GM21390 (cell line): Measurements from ENCODE around the gene ACOT8.

ENCODE experiments used
- ATAC-seq: cut with Tn5 transposase; IDR thresholded peaks from one replicate; pipeline ENCODE4 v1.9.1; 2021; ENCODE audit not compliant: unreplicated experiment

The ACOT8 gene

DNA sequence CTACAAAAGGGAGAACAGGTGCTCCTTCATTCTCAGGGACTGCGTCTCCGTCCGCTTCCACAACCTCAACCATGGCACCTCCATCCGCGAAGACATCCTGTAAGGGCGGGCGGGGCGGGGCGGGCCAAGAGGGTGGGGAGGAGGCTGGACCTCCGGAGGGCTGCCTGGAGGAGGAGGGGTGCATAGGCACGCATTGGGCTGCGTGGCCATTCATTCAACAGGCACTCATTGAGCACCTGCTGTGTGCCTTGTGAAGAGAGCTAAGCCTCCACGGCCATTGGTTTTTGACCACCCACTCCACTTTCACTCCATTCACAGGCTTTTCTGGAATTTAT is 657 bp upstream of the ACOT8 start:
- ATAC-seq = peak; percentile 4

DNA sequence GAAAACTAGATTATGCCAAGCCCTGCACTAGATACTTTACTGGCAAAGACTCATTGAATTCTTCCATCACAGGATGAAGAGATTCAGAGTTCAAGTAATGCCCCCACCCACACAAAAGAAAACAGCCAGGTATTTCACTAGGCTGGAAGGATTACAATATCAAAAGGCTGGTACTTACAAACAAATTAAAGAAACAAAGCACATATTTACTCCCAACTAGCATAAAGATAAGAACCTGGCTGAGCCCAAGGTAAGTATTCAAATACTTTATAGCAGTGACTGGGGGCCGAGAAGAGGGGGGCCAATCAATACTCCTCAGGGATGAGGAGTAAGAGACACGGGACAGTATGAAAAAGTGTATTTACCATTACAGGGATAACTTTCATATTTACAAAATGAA is 3.7 kb downstream of the ACOT8 start:
- ATAC-seq = no peak

DNA sequence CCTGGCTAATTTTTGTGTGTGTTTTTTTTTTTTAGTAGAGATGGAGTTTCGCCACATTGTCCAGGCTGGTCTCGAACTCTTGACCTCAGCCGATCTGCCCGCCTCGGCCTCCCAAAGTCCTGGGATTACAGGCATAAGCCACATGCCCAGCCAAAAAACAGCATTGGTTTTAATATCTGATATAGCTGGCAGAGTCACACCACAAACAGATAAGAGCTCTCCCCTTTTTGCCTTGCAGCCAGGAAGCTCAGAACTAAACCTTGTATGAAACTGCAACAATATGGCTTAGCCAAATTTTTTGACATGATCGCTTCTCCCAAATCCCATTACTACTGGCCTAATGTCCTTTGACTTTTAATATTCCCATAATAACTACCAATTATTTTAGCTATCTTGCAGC is 4.9 kb downstream of the ACOT8 start:
- no peak for ATAC-seq

DNA sequence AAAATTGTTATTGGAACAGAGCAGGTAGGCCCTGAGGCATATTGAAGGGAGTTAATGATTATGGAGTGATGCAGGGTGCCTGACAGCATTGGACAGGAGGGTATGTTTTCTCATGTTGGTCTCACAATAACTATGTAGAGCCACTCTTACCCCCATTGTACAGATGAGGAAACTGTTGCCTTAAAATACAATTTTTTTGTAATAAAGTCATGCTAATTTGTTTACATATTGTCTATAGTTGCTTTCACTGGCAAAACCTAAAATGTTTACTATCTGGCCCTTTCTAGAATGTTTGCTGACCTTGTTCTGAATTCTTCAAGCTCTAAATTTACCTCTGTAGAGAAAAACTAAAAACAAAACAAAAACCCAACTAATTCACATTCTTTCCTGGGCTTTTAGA is 5.7 kb downstream of the ACOT8 start:
- no peak for ATAC-seq

DNA sequence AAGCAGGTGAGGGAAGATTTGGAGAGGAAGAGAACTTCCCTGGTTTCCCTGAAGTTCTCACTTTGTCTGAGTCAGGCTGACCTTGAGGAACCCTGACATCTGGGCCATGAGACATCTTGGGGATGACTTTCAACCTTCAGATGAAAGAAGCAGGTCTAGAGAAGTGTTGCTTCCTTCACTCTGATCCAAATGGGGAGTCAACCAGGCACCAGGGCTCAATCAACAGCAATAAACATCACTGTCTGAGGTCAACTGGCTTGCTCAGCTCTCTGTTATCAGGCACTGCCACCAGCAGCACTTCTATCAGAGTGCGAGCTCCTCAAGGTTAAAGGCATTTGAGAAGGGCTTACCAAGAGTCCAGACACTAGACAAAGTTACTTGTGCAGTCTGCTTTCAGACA is 6.3 kb downstream of the ACOT8 start:
- ATAC-seq = no peak

DNA sequence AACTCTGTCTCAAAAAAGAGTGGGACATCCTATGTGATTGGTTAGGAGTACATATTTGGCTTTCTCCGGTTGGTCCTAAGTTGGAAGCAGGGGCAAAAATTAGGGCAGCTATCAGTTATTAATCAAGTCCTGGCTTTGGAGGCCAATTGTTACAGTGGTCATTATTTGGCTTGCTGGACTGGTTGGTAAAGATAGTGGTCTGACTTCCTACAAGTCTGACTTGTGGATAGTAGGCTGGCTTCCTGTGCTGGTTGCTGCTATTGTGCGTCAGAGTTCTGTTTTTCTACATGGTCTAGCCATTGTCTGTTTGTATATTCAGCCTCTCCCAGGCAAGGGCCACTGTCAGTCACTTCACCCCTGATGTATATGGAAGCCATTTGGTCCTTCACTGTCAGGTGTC is 7.0 kb downstream of the ACOT8 start:
- no peak for ATAC-seq

DNA sequence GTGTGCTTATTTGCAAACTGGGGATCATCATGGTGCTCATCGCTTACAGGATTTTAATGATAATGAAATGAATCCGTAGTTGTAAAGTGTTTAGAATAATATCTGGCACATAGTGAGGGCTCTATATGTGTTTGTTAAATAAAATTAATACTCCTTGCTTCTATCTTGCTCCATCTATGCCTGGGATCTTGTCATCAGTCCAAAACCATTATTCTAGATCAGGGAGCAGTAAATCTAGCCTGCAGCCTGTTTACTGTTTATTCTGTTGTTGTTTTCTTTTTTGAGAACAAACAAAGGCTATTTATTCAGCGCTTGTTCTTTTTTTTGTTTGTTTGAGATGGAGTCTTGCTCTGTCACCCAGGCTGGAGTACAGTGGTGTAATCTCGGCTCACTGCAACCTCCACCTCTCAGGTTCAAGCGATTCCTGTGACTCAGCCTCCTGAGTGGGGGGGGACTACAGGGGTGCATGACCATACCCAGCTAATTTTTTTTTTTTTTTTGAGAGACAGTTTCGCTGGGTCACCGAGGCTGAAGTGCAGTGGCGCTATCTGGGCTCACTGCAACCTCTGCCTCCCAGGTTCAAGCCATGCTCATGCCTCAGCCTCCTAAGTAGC is 8.1 kb downstream of the ACOT8 start:
- ATAC-seq = no peak

DNA sequence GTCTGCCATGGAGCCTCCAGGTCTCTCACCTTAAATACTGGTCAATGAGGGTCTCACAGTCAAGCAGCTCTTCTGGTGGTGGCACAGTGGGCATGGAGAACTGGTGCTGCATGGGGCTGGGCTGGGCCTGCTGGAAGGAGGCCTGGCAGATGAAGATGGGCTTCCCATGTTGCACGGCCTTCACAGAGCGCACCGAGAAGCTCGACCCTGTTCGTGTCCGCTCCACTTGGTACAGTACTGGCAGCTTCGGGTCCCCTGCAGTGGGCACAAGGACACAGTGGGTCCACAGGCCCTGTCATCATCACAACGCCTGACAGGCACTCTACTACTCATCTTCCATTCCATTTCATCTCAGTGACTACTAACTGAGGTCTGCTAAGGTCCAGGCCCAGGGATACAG is 8.8 kb downstream of the ACOT8 start:
- no peak for ATAC-seq

DNA sequence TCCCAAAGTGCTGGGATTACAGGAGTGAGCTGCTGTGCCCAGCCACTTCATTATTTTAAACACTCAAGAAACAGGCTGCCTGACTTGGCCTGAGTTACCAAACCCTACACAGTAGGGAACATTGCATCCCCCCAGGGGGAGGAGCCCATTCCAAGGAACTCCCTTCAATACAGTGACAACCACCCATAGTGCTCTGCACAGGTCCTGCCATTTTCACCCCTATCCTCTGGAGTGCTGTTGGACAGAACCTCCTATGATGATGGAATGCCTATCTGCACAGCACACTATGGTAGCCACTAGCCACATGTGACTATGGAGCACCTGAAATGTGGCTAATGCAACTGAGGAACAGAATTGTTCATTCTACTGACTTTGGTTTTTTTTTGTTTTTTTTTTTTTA is 11.7 kb downstream of the ACOT8 start:
- no peak for ATAC-seq

DNA sequence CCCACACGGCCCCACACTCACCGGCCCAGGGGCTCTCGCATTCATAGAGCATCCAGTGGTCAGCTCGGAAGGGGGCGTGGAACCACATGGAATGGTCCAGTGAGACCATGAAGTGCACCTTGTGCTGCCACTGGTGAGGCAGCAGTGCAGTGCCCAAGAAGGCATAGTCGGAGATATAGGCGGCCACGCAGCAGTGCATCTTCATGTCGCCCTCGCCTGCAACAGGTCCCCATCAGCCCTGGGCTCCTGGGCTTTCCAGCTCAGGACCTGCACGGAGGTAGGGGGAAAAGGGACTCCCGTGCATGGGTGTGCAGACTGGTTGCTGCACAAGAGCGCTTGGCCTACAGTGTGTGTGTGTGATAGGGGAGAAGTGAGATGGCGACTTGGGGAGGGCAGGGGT is 13.7 kb downstream of the ACOT8 start:
- no peak for ATAC-seq

DNA sequence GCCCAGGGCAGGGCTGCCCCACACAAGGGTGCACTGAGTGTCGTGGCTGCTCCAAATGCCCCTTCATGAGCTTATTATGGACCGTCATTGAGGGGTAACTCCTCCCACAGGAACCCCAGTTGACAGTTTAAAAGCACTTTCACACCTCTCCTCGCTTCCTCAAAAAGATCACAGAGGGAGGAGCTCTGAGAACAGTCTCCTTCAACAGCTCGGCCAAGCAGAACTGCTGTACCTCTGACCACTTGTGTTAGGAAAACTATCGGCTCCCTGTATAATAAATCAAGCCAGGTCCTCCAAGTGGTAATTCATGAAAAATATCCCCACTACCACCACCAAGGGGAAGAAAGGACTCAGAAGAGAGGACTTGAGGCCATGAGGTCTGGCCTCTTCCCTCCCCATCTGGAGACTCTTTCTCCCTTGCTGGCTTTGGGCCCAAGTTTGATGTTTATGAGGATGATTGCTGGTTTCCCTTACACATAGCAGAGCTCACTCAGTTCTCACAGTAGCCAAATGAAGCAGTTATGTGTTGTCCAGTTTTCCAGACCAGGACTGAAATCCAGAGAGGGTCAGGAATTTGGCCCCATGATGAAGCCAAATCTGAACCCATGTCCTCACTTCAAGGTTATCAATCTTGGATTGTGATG is 14.9 kb downstream of the ACOT8 start:
- ATAC-seq = peak; percentile 81

DNA sequence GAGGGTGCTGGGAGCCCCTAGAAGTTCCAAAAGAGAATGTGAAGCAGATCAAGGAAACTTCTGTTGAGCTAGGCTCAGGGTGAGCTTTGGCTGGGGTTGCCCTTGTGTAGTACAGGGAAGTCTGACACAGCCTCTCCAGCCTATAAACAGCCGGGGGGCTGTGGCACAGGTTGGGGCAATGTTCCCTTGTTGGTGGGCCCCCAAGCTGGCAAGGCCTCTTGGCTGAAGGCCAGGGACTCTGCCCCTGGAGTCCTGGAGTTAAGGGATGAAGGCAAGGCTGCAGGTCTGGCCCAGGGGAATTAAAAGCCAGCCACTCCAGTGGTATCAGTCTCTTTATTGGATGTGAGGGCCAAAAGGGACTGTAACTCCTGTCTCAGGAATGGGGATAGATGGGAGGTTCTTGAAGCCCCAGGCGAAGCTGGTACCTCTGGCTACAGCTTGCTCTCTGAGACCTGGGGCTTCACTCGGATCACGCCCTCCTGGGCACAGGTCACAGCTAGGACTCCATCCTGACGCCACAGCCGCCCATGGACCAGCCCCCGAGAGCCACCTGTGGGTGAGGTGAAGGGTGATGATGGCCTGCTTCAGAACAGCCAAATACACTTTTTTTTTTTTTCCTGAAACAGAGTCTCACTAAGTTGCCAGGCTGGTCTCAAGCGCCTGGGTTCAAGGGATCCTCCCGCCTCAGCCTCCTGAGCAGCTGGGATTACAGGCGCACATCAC is 15.6 kb downstream of the ACOT8 start:
- no peak for ATAC-seq

DNA sequence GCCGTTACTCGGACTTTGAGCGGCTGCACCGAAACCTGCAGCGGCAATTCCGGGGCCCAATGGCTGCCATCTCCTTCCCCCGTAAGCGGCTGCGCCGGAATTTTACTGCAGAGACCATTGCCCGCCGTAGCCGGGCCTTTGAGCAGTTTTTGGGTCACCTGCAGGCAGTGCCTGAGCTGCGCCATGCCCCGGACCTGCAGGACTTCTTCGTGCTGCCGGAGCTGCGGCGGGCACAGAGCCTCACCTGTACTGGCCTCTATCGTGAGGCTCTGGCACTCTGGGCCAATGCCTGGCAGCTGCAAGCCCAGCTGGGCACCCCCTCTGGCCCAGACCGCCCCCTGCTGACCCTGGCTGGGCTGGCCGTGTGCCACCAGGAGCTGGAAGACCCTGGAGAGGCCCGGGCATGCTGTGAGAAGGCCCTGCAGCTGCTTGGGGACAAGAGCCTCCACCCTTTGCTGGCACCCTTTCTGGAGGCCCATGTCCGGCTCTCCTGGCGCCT is 16.4 kb downstream of the ACOT8 start:
- no peak for ATAC-seq

DNA sequence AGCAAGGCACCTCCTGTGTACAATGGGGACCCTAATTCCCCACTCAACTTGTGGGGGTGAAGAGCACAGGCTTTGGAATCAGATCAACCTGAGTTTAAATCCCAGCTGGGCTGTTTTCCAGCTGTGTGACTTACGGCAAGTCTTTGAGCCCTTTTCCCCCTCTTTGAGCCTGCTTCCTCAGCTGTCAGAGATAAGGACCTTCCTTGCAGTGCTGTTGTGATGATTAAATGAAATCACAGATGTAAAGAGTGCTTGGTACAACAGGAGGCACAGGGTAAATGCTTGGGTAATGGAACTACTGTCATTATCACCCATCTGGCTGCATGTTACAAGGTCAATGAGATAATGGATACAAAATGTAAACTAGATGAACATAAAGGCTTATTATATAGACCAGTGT is 20.4 kb downstream of the ACOT8 start:
- ATAC-seq = no peak

DNA sequence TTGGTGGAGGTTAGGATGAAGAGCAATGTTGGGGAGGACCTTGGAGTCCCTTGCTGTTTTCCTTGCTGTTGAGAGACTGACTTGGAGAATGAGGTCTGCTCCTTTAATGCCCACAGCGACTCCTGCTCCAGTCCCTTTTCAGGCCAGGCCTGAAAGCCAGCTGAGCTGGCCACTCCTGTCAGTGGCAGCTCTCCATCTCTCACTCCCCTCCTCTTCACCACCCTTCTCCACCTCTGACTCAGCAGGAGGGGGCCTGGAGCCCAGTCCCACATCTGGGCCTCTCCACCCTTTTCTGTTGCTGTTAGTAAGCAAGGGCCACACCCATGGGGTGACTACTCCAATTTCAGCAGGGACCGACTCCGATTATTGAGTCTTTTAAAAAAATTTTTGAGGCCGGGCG is 21.4 kb downstream of the ACOT8 start:
- ATAC-seq = no peak

DNA sequence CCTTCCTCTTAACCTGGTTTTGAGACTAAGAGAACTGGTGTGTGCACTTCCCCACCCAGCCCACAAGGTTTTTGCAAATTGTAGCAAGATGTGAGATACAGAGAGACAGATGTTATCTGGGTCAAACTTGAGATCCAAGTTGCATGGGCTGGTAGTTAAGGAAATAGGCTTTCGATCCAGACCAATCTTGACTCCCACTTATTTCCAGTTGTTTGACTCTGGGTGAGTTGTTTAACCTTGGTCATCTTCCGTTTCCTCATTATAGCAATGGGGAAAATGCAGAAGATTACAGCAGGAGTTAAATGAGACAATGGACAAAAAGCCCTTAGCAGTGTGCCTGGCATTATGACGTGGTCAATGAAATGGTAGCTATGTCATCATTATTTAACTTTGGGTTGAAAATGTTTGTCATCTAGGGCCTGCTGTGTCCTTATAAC is 21.8 kb downstream of the ACOT8 start:
- ATAC-seq = no peak

DNA sequence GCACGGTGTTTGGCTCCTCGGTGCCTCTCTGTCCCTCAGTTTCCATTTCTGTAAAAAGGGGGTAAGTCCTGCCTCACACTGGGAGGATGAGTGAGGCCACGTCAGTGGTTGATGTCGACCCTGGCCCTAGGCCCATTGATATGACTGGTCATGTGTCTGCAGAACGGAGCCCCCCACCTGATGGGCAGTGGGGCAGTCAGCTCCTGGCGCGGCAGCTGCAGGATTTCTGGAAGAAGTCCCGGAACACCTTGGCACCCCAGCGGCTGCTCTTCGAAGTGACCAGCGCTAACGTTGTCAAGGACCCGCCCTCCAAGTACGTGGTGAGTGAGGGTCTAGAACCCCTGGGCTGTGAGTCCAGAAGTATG is 22.4 kb downstream of the ACOT8 start:
- ATAC-seq = no peak

DNA sequence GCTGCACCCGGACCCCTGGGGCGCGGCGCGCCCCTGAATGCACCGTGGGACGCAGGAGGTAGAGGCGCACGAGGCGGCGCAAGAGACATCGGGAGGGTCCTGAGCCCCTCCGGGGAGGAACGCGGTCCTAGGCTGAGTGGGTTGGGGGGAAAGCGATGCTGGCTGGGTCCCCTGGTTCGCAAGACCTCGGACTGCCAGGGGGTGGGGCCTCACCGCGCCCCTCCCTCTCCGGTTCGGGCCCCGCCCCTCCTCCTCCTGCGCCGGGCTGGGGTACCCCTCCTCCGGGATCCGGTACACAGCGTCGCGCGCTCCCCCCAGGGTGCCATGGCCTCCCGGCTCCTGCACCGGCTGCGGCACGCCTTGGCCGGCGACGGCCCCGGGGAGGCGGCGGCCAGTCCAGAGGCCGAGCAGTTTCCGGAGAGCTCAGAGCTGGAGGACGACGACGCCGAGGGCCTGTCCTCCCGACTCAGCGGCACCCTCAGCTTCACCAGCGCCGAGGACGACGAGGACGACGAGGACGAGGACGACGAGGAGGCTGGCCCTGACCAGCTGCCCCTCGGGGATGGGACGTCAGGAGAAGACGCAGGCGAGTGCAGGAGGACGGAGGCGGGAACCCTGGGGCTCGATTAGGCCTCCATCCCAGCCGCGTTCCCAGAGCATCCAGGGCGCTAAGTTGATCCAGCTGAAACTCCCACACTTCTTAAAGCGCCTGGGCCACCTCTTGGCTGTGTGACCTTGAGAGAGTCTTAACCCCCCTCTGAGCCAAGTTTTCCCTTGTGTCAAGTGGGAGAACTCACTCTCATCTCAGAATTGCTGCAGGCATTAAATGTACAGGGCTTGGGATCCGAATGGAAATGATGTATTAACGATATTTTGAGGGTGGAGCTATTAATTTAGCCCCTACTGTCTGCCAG is 23.1 kb downstream of the ACOT8 start:
- ATAC-seq = no peak

DNA sequence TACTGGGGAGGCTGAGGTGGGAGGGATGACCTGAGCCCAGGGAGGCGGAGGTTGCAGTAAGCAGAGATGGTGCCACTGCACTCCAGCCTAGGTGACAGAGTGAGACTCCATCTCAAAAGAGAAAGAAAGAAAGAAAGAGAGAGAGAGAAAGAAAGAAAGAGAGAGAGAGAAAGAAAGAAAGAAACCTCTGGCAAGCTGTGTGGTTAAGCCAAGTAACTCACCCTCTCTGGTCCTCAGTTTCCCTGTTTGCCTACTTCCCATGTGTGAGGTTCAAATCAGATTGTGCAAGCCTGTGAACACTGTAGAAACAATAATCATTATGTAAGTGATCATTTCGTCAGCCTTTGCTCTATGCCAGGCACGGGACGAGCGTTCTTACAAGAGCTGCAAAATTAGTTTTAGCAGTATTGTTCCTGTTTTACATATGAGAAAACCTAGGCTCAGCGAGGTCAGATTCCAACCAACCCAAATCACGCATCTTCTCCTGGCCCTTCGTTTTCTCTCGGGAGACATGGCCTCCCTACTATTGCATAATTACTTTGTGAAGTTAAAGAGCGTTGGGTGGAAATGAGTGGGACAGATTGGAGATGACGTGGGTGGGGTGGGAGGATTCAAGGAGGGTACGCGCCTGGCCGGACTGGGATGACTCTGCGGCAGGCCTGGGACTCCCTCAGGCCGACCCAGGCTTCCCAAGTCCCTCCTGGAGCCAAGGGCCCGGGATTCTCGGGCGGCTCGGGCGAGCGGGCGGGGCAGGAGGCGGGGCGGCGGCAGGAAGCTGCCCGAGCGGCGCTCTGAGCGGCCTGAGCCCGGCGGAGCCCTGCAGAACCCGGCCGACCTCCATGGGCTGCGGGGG is 23.9 kb downstream of the ACOT8 start, which contains the start of gene SNX21:
Gene SNX21 (plus strand): TSS at position 770 of the 853 bp plus-strand sequence. CDS start 121 bp downstream, outside the sequence.
- no peak for ATAC-seq

DNA sequence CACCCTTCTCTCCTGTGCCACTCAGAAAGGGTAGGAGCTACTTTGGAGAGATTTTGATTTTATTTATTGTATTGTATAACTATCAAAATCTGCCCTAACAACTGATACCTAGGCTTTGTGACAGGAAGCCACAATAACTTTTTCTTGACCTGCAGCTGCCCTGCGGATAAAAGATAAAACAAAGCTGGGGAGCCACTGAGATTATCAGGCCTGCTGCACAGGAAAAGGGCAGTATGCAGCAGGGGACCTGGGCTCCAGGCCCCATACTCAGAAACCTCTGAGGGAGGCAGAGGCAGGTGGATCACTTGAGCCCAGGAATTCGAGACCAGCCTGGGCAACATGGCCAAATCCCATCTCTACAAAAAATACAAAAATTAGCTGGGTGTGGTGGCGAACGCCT is 24.6 kb downstream of the ACOT8 start:
- no peak for ATAC-seq
